AG20443 (cell line): ENCODE data around the gene P4HA1.
"Not testable (repeated sequence)": the region's sequence is repeated elsewhere in the genome, so short reads cannot be mapped to it uniquely, and the experiment has no call there.

ENCODE experiments used
- DNase-seq: peaks from one replicate; pipeline ENCODE4 v3.0.0; 2012; ENCODE audit warnings: low spot score, mixed read lengths

The P4HA1 gene

GRCh38 chr10:73096449-73097304, at the start of gene P4HA1:
P4HA1 (minus strand) TSS chr10:73096866; CDS start chr10:73074883, 21,983 bp downstream.
- DNase-seq, result peak; percentile 100

DNA sequence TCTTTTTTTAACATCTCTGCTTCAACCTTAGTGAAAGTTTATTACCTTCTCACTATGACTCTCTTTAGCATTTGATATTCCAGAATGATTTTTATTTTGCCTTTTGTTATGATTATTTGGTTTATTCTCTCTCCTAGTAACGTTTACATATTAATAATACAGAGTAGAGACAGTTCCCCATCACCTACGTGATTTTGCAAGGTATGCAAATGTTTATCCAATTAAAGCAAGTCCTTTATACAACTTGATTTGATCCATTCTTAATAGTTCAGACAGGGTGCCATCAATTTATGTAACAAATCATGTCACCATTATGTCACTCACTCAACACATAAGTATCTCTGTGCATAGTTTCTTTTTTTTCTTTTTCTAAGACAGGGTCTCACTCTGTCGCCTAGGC, 44.9 kb upstream of the P4HA1 start:
- DNase-seq, result no peak

DNA sequence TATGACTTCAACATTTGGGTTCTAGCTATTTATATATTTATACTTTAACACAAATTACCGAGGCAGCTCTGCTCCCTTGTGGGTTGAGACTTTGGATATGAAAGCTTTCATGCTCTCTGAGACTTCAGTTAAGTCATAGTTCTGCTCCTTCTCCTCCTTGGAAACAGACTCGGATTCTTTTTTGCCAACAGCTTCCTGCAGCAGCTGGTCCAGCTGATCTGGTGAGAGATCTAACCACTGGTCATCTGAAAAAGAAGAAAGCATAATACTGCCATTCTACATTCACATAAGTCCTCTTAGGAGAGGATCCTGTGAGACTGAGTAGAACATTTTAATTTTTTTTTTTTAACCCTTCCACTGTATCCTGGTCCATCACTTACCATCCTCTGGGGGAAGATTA, 42.6 kb upstream of the P4HA1 start:
- no peak for DNase-seq

DNA sequence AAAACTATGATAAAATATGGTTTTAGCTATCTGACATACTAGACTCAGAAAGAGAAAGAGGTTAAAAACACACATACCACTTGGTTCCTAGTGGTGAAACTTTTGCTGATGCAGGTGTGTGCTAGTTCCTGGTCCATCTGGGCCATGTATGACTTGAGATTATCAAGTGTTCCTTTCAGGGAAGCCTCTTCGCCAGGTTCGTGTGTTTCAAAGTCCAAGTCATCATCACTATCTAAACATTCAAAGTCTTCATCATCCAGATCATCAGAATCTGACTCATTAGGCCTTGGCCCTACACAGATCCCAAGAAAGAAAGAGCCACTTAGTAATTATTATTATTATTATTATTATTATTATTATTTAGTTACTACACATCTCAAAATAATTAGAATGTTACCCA, 40.0 kb upstream of the P4HA1 start:
- DNase-seq, result no peak

GRCh38 chr10:73134727-73135126, 38.1 kb upstream of the P4HA1 start:
- DNase-seq, result no peak

- no peak for DNase-seq
Observed at GRCh38 chr10:73131913-73132686, 35.4 kb upstream of the P4HA1 start.

- no peak for DNase-seq
Observed at GRCh38 chr10:73131301-73131700, 34.6 kb upstream of the P4HA1 start.

- no peak for DNase-seq
Observed at GRCh38 chr10:73126343-73126742, 29.7 kb upstream of the P4HA1 start.

DNA sequence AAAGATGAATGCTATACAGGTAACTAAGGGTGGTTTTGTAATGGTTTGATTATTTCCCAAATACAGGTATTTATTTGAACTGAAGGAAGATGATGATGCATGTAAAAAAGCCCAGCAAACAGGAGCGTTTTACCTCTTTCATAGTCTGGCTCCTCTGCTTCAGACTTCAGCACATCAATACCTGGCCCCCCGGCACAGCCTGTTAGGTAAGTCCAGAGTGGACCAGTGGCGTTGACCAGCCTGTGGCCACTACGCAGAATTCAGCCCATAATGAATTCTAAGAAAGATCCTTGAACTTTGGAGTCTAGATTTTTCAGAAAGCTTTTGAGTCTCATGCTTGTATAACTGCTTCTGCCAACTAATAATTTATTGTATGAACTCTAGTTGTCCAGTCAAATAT, 23.3 kb upstream of the P4HA1 start:
- DNase-seq, result no peak

DNA sequence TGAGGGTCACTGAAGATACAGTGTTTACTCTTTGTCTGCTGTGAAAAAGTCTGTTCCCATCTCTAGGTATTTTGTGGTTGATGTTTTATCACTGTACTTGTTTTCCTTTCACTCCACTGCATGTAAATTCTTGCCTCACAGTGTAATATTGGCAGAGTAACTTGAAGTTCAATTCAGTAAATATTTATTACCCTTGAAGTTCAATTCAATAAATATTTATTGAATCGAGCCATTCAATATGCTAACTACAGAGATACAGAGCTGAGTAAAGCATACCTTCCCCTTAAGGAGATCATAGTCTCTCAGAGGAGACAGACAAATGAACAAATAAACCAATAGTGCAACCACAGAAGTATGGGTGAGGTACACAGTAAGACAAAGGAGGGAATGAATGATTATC, 22.8 kb upstream of the P4HA1 start:
- no peak for DNase-seq

DNA sequence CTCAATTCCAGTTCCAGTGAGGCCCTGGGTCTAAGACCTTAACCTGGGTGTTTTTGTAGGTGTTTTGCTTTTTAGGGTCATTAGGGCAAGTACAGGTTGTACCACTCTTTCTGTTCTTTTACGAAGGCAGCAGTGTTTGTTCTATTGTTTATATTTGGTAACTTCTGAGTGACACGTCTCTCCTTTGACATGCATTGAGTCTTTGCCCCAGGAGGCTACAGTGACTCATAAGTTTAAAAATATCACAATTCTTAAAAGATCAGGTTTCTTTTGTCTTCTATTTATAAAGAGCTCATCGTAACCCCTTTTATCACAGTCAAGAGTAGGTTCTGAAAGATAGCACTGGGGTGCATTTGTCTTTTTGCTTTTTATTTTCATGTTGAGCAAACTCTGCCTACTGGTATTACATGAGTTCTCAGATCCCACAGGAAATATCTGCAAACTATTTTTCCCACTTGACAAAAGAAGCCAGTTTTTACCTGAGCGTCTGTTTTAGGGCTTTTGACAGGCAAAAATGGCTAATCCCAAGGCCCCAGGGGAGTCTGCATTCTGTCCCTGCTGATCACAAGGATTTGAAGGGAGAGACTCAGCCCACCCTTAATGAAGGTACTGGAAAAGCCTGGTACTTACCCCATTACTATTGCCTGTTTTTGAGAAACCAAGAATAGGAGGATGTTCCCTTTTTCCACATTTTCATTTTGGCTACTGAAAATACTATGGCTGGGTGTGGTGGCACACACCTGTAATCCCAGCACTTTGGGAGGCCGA, 21.5 kb upstream of the P4HA1 start:
- no peak for DNase-seq

GRCh38 chr10:73116017-73116416, 19.4 kb upstream of the P4HA1 start:
- no peak for DNase-seq

DNA sequence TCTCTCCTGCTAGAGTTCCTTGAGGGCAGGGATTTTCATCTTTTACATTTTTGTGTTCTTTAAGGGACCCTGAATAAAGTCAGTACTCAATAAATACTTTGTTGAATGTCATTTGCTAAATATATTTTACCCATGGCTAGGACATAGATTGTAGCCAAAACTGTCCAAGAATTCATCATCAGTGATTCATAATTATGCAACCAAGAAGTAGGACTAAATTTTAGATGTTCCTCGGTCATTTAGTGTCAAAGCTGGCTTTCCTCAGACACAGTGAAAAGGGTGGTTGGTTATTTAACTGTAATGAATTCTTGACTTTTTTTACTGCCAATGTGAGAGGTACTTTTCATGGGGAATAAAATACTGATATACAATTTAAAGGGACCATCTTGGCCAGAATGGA, 16.9 kb upstream of the P4HA1 start:
- DNase-seq, result peak; percentile 42

GRCh38 chr10:73112032-73112431, 15.4 kb upstream of the P4HA1 start:
- DNase-seq, result not testable (repeated sequence)

GRCh38 chr10:73110345-73110849, 13.7 kb upstream of the P4HA1 start, which contains the start of gene NUDT13:
NUDT13 (plus strand) TSS chr10:73110455; CDS start chr10:73114366, 3,911 bp downstream.
- DNase-seq, result peak; percentile 77

- not testable (repeated sequence) for DNase-seq
Observed at GRCh38 chr10:73109248-73109652, 12.6 kb upstream of the P4HA1 start.

GRCh38 chr10:73106301-73106700, 9.6 kb upstream of the P4HA1 start:
- no peak for DNase-seq

DNA sequence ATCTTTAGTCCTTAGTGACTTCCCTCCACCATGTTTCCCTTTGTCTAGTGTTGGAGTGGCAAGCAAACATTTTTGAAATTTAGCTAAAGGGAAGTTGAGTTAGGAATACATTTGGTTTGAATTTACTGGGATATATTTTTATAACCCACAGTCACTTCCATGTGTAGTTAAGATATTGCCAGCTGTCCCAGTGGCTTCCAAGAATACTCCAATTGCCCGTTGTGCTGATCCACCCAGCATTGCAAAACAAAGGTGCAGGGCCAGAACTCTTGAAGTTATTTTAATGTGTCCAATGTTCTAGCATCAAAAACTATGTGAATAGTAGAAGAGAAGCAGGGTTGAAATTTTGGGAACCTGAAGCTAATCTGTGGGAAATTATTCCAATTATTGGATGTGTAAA, 2.5 kb upstream of the P4HA1 start:
- peak; percentile 22 for DNase-seq

DNA sequence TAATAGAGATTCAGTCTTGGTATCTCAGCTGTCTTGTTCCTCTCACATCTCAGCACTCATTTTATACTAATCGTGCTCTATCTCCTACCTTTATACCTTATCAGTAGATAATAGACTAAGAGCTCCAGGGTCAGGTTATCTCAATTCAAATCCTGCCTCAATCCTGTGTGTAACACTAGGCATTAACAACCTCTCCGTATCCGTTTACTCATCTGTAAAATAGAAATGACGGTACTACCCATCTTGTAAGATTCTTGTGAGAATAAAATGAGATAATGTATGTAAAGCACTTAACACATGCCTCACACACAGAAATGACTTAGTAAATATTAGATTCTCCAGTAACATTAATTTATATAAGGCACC, 622 bp upstream of the P4HA1 start:
- no peak for DNase-seq

GRCh38 chr10:73096041-73096448, 621 bp downstream of the P4HA1 start:
- DNase-seq, result peak; percentile 73

DNA sequence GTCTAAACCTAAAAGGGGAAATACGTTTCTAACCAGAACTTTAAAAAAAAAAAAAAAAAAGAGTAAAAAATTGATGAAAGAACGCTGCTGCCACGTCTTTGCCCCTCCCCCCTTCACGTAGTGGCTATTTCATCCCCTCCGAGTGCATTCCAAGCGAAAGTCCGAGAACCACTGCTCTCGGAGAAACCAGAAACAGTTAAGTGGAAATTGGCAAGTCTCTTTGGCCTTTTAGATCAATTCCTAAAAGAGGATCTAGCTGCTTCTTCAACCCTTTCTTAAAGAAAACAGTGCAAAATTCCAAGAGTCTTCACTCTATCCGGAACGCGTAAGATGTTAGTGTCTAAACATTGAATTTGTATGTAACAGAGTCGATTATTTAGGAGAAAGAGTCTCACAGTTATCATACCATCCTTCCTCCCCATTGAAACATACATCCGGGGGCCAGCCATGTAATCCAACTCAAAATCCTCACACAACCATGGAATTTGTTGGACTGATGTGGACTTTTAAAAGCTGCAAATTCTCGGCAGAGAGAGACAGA, 1.1 kb downstream of the P4HA1 start:
- peak; percentile 63 for DNase-seq

GRCh38 chr10:73094986-73095480, 1.6 kb downstream of the P4HA1 start:
- DNase-seq, result no peak
